HepG2 (cell line): Measurements from ENCODE around the gene CBY1. TPM values are rescaled to one million over a fixed set of nuclear protein-coding genes. Genes with fewer than 3 reads are reported as not detected.

Experiments
- ATF7-NPFF ChIP-seq: sonication (generic); formaldehyde crosslinking; IDR thresholded peaks from 2 replicates; pipeline ENCODE4 v1.8.1; 2023; ENCODE audit warnings: mild to moderate bottlenecking, low read depth, missing genetic modification reagents, moderate library complexity
- CREB1 ChIP-seq, 2 experiments: fragments of 450-650 bp in 1 of 2; IDR thresholded peaks; 2 replicates each; pipeline ENCODE4 v1.6.1; 2016 to 2017; ENCODE audit warnings: control low read depth in 1 of 2, mild to moderate bottlenecking in 1 of 2, missing compliant biosample characterization in 1 of 2, missing genetic modification characterization in 1 of 2
- GRHL1 ChIP-seq: sonication (generic); formaldehyde crosslinking; conservative IDR thresholded peaks from 2 replicates; pipeline ENCODE4 v1.8.0; 2022; ENCODE audit warnings: missing genetic modification reagents
- LRRFIP1 ChIP-seq: sonication (generic); formaldehyde crosslinking; conservative IDR thresholded peaks from 2 replicates; pipeline ENCODE4 v1.4.0; 2020; ENCODE audit warnings: missing genetic modification reagents
- MAFK ChIP-seq, 2 experiments: IDR thresholded peaks in 1 of 2; conservative IDR thresholded peaks in 1 of 2; 2 replicates each; pipeline ENCODE4 v1.6.1; 2011; ENCODE audit warnings: improper control_type of control experiment in 2 of 2, low read length in 2 of 2
- MEF2D ChIP-seq: sonication (generic); formaldehyde crosslinking; IDR thresholded peaks from 2 replicates; pipeline ENCODE4 v1.5.1; 2020; ENCODE audit warnings: mild to moderate bottlenecking, missing genetic modification reagents
- PHF20 ChIP-seq: sonication (generic); formaldehyde crosslinking; IDR thresholded peaks from 2 replicates; pipeline ENCODE4 v1.5.0; 2020; ENCODE audit warnings: mild to moderate bottlenecking, missing genetic modification reagents
- REPIN1 ChIP-seq: sonication (generic); formaldehyde crosslinking; IDR thresholded peaks from 2 replicates; pipeline ENCODE4 v1.8.0; 2022; ENCODE audit warnings: missing genetic modification reagents, low read depth, mild to moderate bottlenecking, borderline replicate concordance
- ZBTB39 ChIP-seq: sonication (generic); formaldehyde crosslinking; IDR thresholded peaks from 2 replicates; pipeline ENCODE4 v1.5.0; 2020; ENCODE audit warnings: missing genetic modification reagents
- ZIK1 ChIP-seq: sonication (generic); formaldehyde crosslinking; IDR thresholded peaks from 2 replicates; pipeline ENCODE4 v1.5.0; 2020; ENCODE audit warnings: mild to moderate bottlenecking, low read depth, missing genetic modification reagents, borderline replicate concordance
- ZNF496 ChIP-seq: sonication (generic); formaldehyde crosslinking; IDR thresholded peaks from 2 replicates; pipeline ENCODE4 v1.8.1; 2023; ENCODE audit warnings: mild to moderate bottlenecking, moderate library complexity, missing genetic modification reagents; ENCODE audit not compliant: insufficient replicate concordance
- ZNF574 ChIP-seq: sonication (generic); formaldehyde crosslinking; IDR thresholded peaks from 2 replicates; pipeline ENCODE4 v1.4.0; 2020; ENCODE audit warnings: missing genetic modification reagents
- ZNF761 ChIP-seq: sonication (generic); formaldehyde crosslinking; conservative IDR thresholded peaks from 2 replicates; pipeline ENCODE4 v1.4.0; 2020; ENCODE audit warnings: mild to moderate bottlenecking, missing genetic modification reagents
- polyA plus RNA-seq, 8 experiments: library from polyadenylated mRNA; depleted of rRNA in 3 of 8; stranded (reverse) in 7 of 8; unstranded in 1 of 8; fragments of >200 nt; fragmentation: Illumina TruSeq in 4 of 8; extraction: Trizol in 4 of 8; gene quantifications; 2 replicates each; pipeline versions ENCODE4 v1.2.1 to v1.2.3, GENCODE V29; 2011 to 2016; ENCODE audit warnings: low read depth in 4 of 8, missing spikeins in 1 of 8, mixed read lengths in 1 of 8; ENCODE audit not compliant: insufficient read depth in 1 of 8
- total RNA-seq, 5 experiments: library from RNA; depleted of rRNA; stranded (reverse); fragments of >200 nt; fragmentation: Illumina TruSeq; extraction: Trizol; gene quantifications; 2 replicates each; pipeline ENCODE4 v1.2.3, GENCODE V29; 2016; ENCODE audit warnings: low read depth in 1 of 5

CBY1 gene
- total and polyA plus RNA-seq, 2 of the 13 experiments (the other 11 are each of a cell fraction or from before 2014, with no cell fraction given) = 19.7 to 20.3 TPM

GRCh38 chr22:38704654-38705234, 48.3 kb downstream of the CBY1 start (continued):
- TF ChIP-seq ZNF574 (CRISPR knock-in tag) (no peak), MEF2D (CRISPR knock-in tag) (peak; percentile 68; the same call in 1 of the 2 replicates), LRRFIP1 (CRISPR knock-in tag) (no peak), ZNF761 (no peak), PHF20 (CRISPR knock-in tag) (no peak), GRHL1 (CRISPR knock-in tag) (no peak), ZBTB39 (CRISPR knock-in tag) (no peak), ATF7-NPFF (CRISPR knock-in tag) (no peak), MAFK (conservative IDR thresholded peaks at IDR 0.05 in 1 of 2, IDR thresholded peaks at IDR 0.05 in 1 of 2; ENCODE audit: low read length in 2 of 2) (peak in 1 of 2 experiments; percentile 86; a peak in 2 of 4 replicates), ZIK1 (no peak), CREB1 (IDR thresholded peaks at IDR 0.05) (no peak), CREB1 (CRISPR knock-in tag; IDR thresholded peaks at IDR 0.05) (no peak), ZNF496 (no peak), REPIN1 (no peak)
